A549 (cell line): Measurements from ENCODE around the gene JOSD2.

Experiments used
- MYC ChIP-seq: IDR thresholded peaks from 2 replicates; pipeline ENCODE4 v1.6.1; 2012; ENCODE audit warnings: mild to moderate bottlenecking, inconsistent platforms, low read length, improper control_type of control experiment, borderline replicate concordance
- PBX3 ChIP-seq: IDR thresholded peaks from 2 replicates; pipeline ENCODE4 v1.6.1; 2012
- RAD21 ChIP-seq, 2 experiments: fragments of >200 bp in 1 of 2; sonication (Bioruptor Twin) in 1 of 2; formaldehyde crosslinking in 1 of 2; IDR thresholded peaks in 1 of 2; conservative IDR thresholded peaks in 1 of 2; 2 replicates in 1 of 2; 3 replicates in 1 of 2; pipeline ENCODE4 v1.6.1; 2012 to 2018; ENCODE audit warnings: inconsistent platforms in 1 of 2
- TF ChIP-seq, protein P1 (sequence below): fragments of >200 bp; sonication (Bioruptor Twin); formaldehyde crosslinking; IDR thresholded peaks from 3 replicates; pipeline ENCODE4 v1.5.1; 2016
- TF ChIP-seq, protein P2 (sequence below): IDR thresholded peaks from 2 replicates; pipeline ENCODE4 v1.6.1; 2012; ENCODE audit warnings: low read depth, borderline replicate concordance

- TF ChIP-seq PBX3: no peak
- TF ChIP-seq, protein P1, sequence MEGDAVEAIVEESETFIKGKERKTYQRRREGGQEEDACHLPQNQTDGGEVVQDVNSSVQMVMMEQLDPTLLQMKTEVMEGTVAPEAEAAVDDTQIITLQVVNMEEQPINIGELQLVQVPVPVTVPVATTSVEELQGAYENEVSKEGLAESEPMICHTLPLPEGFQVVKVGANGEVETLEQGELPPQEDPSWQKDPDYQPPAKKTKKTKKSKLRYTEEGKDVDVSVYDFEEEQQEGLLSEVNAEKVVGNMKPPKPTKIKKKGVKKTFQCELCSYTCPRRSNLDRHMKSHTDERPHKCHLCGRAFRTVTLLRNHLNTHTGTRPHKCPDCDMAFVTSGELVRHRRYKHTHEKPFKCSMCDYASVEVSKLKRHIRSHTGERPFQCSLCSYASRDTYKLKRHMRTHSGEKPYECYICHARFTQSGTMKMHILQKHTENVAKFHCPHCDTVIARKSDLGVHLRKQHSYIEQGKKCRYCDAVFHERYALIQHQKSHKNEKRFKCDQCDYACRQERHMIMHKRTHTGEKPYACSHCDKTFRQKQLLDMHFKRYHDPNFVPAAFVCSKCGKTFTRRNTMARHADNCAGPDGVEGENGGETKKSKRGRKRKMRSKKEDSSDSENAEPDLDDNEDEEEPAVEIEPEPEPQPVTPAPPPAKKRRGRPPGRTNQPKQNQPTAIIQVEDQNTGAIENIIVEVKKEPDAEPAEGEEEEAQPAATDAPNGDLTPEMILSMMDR: no peak
- TF ChIP-seq MYC: no peak
- TF ChIP-seq RAD21 (conservative IDR thresholded peaks at IDR 0.05 in 1 of 2, IDR thresholded peaks at IDR 0.05 in 1 of 2): no peak
- TF ChIP-seq, protein P2, sequence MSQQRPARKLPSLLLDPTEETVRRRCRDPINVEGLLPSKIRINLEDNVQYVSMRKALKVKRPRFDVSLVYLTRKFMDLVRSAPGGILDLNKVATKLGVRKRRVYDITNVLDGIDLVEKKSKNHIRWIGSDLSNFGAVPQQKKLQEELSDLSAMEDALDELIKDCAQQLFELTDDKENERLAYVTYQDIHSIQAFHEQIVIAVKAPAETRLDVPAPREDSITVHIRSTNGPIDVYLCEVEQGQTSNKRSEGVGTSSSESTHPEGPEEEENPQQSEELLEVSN: no peak
Observed at GRCh38 chr19:50458396-50459066, 52.5 kb downstream of the JOSD2 start.
